CD4-positive, alpha-beta T cell treated with Interleukin-12 subunit alpha and Interleukin-12 subunit beta, for 1 hour (primary cell): ENCODE measurements around the gene TCEAL9.
"Not testable (repeated sequence)": the region's sequence is repeated elsewhere in the genome, so short reads cannot be mapped to it uniquely, and the experiment has no call there.

Source experiments
- DNase-seq: peaks from one replicate; pipeline ENCODE4 v3.0.0-alpha.2; 2020

Gene TCEAL9

DNA sequence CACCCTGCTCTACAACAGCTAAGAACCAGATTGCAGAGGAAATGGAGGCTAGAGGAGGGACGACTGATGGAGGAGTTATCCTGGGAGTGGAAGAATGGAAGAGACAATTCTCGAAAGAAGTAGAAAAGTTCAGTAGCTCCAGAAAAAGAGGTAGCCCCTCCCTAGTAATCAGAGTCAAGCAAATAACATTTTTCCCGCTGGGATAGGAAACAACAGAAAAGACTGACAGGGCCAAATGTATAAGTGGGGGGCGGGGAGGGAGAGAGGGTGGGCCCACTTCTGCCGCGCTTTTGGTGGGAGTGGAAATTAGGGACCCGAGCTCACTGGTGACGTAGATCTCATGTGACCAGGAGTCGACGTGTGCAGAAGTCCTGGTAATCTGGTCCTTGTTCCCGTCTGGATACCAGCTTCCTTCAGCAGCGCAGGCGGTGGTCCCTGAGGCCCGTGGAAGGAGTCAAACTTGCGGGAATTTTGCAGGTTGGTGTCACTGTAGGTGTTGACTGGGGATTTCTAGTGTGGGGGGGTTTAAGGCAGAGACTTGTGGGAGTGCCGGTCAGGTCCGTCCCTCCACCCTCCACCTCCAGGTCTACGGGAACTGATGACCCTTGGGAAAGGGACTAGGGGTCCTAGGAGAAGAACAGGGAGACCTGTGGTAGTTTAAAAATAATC is at the start of gene TCEAL9:
Gene TCEAL9, plus strand, starts transcription at position 377 of the 669 bp plus-strand sequence. CDS start 1,179 bp downstream, outside the sequence.
- DNase-seq, result no peak

- no peak for DNase-seq
Measured at GRCh38 chrX:103309860-103310554, 46.3 kb upstream of the TCEAL9 start.

DNA sequence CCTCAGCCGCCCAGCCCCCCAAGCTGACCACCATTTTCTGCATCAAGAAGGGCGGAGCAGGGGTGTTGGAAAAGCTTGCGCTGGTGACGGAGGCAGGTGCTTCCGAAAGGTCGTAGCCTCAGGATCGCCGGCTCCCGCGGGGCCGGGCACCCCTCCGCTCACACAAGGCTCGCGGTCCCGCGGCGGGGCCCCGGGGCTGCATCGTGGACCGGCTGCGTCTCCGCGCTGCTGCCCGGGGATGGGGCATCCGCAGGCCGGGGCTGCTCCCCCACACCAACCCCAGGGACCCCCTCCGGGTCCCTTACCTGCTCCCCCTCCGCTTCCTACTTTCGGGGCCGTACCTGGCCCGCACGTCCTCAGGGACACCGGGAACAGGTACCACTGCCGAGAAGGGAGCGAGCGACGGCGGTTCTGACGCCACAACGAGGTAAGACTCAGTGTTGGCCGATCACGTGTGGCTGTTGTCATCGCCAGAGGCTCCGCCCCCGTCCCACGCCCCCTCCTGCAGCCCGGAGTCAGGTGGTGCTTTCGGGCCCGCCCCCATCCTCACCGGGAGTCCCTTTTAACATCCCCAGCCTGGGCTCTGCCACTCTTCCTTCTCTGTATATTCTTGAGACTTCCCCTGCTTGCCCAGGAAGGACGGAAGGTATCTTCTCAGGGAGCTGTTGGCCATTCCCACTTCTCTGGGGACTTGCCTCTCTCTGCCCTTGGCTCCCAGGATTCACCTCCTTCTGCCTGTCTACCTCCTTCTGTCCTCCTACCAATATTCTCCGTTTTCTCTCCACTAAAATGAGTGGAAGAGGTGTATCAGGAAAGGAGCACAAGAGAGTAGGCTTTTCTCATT is 45.5 kb upstream of the TCEAL9 start, which contains the start of gene BEX2:
Gene BEX2, minus strand, starts transcription at position 436 of the 844 bp plus-strand sequence. CDS start 1,014 bp downstream, outside the sequence.
- DNase-seq, result peak; percentile 85

DNA sequence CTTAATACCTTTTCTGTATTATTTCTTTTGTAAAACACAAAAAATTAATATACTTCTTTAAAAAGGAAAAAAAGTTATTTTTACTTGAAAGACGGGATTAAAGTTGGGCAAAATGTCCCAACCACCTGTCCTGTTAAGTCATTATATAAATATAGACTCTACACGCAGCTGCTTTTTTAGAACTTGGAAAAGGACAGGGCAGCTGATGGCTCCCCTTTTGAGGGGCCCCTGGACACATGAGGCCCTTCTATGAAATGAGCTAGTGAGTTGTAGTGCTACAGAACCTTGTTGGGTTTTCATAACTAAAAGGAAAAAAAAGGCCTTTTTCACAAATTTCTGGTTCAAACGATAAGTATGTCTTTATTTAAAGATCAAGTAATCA is 44.9 kb upstream of the TCEAL9 start:
- DNase-seq, result no peak

DNA sequence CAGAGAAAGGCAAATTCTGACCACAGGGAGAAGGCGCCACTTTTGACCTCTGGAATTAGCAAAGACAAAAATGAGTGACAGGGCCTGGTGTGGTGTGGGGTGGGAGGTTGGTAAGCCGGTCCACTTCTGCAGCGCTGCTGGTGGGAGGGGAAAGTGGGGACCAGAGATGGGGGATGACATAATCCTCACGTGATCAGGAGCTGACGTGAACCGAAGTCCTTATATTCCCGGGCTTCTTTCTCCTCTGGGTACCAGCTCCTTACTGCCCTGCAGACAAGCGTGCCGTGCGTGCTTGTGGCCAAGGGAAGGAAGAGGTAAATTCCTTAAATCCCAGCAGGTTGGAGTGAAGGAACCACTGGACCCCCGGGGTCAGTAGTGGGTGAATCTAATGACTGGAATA is 26.3 kb upstream of the TCEAL9 start, which contains the start of gene TCEAL7:
Gene TCEAL7, plus strand, starts transcription at position 249 of the 400 bp plus-strand sequence. CDS start 1,165 bp downstream, outside the sequence.
- DNase-seq, result no peak

- DNase-seq, result no peak
Measured at GRCh38 chrX:103330681-103331288, 25.5 kb upstream of the TCEAL9 start.

- DNase-seq, result no peak
Measured at GRCh38 chrX:103338663-103339062, 17.6 kb upstream of the TCEAL9 start.

GRCh38 chrX:103343105-103343504 is 13.2 kb upstream of the TCEAL9 start:
- DNase-seq, result peak; percentile 27

GRCh38 chrX:103344606-103345005 is 11.7 kb upstream of the TCEAL9 start:
- no peak for DNase-seq

- DNase-seq, result no peak
Measured at GRCh38 chrX:103347682-103348397, 8.5 kb upstream of the TCEAL9 start.

DNA sequence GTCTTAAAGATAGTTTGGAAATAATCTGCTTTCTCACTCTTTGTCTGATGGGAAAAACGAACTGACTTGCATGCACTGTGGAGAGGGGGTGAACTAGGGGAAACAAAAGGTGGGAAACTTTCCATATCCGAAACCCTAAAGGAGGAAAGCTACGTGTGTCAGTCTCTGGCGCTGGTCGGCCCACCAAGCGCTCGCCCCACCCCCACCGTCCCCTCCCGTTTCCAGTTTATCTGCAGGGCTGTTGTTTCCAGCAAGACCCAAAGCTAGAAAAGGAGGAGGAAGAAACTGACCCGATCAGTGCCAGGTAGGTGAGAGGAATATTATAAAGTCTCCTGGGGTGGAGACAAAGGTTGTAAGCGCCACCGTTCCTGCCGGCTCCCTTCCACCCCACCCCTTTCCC is 552 bp downstream of the TCEAL9 start:
- no peak for DNase-seq

- DNase-seq, result no peak
Measured at GRCh38 chrX:103357871-103358270, 1.6 kb downstream of the TCEAL9 start.

- not testable (repeated sequence) for DNase-seq
Measured at GRCh38 chrX:103359605-103360004, 3.3 kb downstream of the TCEAL9 start.

- no peak for DNase-seq
Measured at GRCh38 chrX:103360092-103360491, 3.8 kb downstream of the TCEAL9 start.

DNA sequence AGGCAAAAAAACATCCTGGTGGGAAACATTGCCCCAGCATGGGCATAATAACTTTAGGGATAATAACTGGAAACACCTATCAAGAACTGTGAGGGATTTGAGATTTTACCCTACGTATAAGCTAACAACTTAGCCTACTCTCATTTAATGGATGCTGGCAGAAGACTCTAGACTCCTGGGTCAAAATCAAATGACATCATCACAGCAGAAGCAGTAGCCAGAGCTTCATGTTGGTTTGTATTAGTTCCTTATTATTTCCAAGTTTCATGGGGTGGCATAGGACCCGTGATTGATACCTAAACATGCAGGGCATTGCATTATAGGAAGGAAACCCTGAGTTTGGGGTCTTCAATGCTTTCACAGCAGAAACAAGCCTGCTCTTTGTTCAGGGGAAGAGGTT is 4.6 kb downstream of the TCEAL9 start:
- DNase-seq, result no peak

GRCh38 chrX:103361798-103362197 is 5.5 kb downstream of the TCEAL9 start:
- no peak for DNase-seq

- DNase-seq, result no peak
Measured at GRCh38 chrX:103362474-103362873, 6.2 kb downstream of the TCEAL9 start.

DNA sequence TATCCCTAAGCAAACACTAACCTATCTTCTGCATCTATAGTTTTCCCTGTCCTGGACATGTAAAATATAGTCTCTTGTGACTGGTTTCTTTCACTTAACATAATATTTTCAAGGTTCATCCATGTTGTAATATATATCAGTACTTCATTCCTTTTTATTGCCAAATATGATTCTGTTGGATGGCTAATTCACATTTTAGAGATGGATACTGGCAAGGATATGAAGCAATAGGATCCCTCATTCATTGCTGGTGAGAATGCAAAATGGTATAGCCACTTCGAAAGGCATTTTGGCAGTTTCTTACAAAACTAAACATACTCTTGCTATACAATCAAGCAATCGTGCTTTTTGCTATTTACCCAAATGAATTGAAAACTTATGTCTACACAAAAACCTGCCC is 6.7 kb downstream of the TCEAL9 start:
- no peak for DNase-seq

GRCh38 chrX:103367502-103367901 is 11.2 kb downstream of the TCEAL9 start:
- no peak for DNase-seq

DNA sequence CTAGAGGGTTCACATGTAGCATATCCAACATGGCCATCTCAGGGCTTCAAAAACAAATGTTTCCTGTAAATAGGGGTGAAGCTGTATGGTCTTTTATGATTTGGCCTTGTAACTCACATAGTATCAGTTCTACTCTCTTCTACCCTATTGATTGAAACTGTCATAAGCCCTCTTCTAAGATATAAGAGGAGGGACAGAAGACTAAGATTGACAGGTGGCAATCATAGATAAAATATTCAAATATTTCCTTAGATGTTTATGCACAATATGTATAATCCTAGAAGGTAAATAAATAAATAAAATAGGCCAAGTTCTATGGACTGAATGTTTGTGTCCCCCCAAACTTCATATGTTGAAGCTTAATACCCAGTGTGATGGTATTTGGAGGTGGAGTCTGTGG is 13.2 kb downstream of the TCEAL9 start:
- DNase-seq, result no peak

- DNase-seq, result no peak
Measured at GRCh38 chrX:103372886-103373285, 16.6 kb downstream of the TCEAL9 start.

DNA sequence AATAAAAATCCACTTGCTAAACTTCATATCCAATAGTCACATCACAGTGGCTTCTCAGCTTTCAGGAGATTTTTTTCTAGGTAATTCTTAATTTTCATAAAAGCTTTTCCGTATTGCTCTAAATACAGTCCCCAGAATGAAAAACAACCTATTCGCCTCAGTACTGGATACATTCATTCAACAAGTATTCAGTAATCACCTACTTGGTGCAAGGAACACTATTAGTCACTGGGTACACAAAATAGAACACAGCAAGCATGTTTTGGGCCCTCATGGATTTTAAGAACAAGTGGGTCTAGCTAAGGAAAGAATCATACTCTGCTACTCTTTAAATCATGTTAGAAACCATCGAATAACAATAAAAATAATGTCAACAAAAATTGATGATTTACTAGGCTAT is 17.3 kb downstream of the TCEAL9 start:
- DNase-seq, result no peak
